GM18517 (cell line): ENCODE measurements around the gene CDK1.

Source experiments
- ATAC-seq: cut with Tn5 transposase; IDR thresholded peaks from one replicate; pipeline ENCODE4 v1.9.1; 2021; ENCODE audit warnings: mild to moderate bottlenecking, moderate library complexity; ENCODE audit not compliant: unreplicated experiment

Gene CDK1

GRCh38 chr10:60777696-60778213 lies 523 bp upstream of the CDK1 start:
- peak; percentile 20 for ATAC-seq

GRCh38 chr10:60778971-60779796 lies 906 bp downstream of the CDK1 start:
- peak; percentile 23 for ATAC-seq

GRCh38 chr10:60781661-60782060 lies 3.4 kb downstream of the CDK1 start:
- ATAC-seq = no peak

- ATAC-seq = no peak
Observed at GRCh38 chr10:60784641-60785040, 6.4 kb downstream of the CDK1 start.

- no peak for ATAC-seq
Observed at GRCh38 chr10:60788544-60788943, 10.3 kb downstream of the CDK1 start.

GRCh38 chr10:60789340-60789739 lies 11.1 kb downstream of the CDK1 start:
- ATAC-seq = no peak

- ATAC-seq = no peak
Observed at GRCh38 chr10:60794953-60795352, 16.7 kb downstream of the CDK1 start.

GRCh38 chr10:60795465-60796202 lies 17.4 kb downstream of the CDK1 start:
- no peak for ATAC-seq

GRCh38 chr10:60796481-60796880 lies 18.2 kb downstream of the CDK1 start:
- no peak for ATAC-seq

- no peak for ATAC-seq
Observed at GRCh38 chr10:60797200-60797599, 18.9 kb downstream of the CDK1 start.

GRCh38 chr10:60798031-60798430 lies 19.8 kb downstream of the CDK1 start:
- ATAC-seq = no peak

GRCh38 chr10:60798870-60799269 lies 20.6 kb downstream of the CDK1 start:
- ATAC-seq = no peak

- ATAC-seq = no peak
Observed at GRCh38 chr10:60799971-60800650, 21.8 kb downstream of the CDK1 start.

- ATAC-seq = no peak
Observed at GRCh38 chr10:60800918-60801317, 22.6 kb downstream of the CDK1 start.

GRCh38 chr10:60801522-60801921 lies 23.2 kb downstream of the CDK1 start:
- no peak for ATAC-seq

- ATAC-seq = no peak
Observed at GRCh38 chr10:60803433-60803832, 25.2 kb downstream of the CDK1 start.

GRCh38 chr10:60803865-60804264 lies 25.6 kb downstream of the CDK1 start:
- no peak for ATAC-seq

- no peak for ATAC-seq
Observed at GRCh38 chr10:60806921-60807320, 28.6 kb downstream of the CDK1 start.

GRCh38 chr10:60807499-60807898 lies 29.2 kb downstream of the CDK1 start:
- ATAC-seq = no peak

GRCh38 chr10:60808036-60808435 lies 29.8 kb downstream of the CDK1 start:
- ATAC-seq = no peak

- no peak for ATAC-seq
Observed at GRCh38 chr10:60809157-60809556, 30.9 kb downstream of the CDK1 start.
